Germinal center (tissue), 1 donor: ENCODE data around the gene BRSK2.

Source experiments
- DNase-seq: peaks from one replicate; pipeline ENCODE4 v3.0.0; 2012; ENCODE audit warnings: mixed read lengths, low spot score

Gene BRSK2

DNA sequence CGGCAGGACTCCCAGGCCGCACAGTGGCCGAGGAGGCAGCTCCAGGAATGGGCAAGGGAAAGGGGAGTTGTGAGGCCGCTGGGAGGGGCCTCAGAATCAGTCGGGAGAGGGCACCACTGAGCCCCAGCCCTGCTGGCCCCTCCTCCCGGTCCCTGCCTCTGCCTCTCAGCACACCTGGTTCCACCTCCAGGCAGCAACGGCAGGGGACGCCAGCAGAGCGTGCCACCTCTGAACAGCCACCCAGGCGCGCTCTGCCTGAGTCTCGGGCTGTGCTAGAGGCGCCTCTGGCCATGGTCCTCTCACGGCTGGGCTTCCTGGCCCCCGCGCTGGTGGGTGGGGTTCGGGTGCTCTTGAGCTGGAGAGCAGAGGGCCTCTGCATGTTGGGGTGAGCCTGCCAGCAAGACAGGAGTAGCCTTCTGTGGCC lies 63.9 kb downstream of the BRSK2 start:
- peak; percentile 82 for DNase-seq

DNA sequence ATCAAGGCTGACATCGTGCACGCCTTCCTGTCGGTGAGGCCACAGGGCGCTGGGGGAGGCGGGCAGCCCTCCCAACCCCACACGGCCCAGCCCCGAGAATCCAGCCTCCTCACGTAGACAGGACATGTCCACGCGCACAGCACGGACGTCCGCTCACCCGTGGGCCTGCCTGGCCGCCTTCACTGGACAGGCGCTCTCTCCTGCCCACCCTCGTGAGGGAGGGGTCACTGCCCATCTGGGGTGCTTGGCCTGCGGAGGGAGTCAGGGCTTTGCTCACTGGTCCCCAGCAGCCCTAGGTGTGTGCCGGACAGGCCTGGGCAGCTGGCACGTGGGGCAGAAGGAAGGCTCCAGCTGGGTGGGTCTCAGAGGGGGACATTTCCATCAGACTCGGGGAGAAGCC lies 64.8 kb downstream of the BRSK2 start:
- DNase-seq: no peak

DNA sequence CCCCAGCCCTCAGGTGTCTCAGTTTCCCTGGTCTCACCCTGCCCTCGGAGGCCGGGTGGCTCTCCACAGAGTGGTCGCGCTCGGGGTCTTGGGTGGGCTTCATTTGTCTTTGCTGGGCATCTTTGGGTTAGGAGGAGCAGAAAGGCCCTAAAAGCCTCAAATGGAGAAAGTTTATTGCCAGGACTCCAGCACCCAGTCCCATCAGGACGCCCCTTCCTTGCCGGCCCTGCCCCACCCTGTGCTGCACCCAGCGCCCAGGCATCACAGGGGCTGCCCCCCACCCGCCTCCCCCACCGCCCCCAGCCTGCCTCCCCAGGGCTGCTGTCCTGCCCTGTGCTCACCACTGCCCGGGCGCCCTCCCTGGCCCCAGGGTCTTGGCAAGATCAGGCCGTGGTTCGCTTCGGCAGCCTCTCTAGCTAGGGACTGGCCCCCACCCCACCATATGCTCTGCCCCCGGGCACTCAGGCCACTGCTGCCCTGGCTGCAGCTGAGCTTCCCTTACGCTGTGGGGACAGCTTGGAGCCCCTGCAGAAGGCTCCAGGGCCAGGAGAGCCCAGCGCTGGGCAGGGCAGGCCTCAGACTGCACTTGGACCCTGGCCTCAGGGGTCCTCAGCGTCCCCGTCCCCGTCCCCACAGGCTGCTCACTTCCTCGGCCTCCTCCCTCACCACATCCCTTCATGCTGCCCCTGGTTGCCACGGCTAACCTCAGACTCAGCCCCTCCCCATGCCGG lies 65.5 kb downstream of the BRSK2 start:
- DNase-seq: no peak

DNA sequence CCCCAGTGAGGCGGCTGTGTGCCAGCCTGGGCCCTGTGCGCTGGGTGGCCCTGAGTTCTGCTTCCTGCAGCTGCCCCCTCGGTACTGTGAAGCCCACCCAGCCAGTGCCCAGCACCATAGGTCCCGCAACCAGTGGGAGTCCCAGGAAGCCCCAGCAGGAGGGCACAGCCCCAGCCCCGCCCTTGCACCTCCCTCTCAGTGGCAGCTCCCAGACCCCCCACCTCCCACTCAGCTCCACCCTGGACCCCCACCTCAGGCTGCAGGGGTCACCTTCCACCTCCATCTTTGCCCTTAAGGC lies 66.0 kb downstream of the BRSK2 start:
- no peak for DNase-seq

DNA sequence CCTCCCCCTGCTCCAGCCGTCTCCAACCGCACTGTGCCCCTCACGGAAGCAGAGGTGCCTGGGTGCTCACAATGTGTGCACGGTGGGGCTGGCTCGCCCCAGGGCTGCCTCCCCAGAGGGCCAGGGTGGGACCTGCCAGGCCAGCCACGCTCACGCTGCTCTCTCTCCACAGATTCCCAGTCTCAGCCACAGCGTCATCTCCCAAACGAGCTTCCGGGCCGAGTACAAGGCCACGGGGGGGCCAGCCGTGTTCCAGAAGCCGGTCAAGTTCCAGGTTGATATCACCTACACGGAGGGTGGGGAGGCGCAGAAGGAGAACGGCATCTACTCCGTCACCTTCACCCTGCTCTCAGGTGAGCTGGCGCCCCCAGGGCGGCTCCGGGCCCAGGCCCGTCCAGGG lies 66.4 kb downstream of the BRSK2 start:
- no peak for DNase-seq

DNA sequence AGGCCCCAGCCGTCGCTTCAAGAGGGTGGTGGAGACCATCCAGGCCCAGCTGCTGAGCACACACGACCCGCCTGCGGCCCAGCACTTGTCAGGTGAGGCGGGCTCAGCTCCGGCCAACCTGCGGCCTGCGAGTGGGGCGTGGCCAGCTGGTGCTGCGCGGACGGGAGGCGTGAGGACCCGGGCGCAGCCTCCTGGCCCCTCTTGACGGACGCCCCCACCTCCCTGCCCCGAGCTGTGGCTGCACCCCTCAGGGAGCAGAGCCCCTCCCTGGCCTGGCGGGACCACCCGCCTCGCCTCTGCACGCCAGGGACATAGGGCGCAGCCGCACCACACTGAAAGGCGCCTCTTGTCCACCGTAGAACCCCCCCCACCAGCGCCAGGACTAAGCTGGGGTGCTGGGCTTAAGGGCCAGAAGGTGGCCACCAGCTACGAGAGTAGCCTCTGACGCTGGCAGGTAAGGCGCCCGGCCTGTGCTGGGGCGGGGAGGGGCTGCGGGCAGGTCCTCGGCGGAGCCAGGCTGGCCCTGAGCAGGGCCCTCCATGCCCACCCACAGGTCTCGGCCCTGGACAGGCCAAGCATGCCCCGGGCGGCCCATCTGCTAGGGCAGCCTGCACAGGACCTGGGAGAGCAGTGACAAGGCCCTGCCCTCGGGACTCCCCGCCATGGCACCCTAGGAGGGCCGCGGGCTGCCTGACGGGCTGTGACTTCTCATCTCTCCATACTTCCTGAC lies 67.0 kb downstream of the BRSK2 start:
- DNase-seq: no peak

DNA sequence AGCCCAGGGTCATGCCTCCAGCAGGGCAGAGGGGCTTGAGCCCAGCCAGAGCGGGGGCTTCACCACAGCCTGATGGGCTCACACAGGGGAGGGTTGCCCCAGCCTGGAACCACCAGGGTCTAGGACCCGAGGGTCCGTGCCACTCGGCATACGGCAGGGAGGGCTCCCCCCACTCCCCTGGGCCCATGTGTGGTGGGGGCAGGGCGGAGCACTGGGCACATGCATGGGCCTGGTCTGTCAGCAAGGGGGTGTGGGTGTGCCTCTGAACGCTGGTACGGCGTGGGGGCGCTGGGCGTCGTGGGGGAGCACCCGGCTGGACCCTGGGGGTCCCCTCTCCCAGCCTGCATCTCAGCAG lies 67.6 kb downstream of the BRSK2 start:
- no peak for DNase-seq

DNA sequence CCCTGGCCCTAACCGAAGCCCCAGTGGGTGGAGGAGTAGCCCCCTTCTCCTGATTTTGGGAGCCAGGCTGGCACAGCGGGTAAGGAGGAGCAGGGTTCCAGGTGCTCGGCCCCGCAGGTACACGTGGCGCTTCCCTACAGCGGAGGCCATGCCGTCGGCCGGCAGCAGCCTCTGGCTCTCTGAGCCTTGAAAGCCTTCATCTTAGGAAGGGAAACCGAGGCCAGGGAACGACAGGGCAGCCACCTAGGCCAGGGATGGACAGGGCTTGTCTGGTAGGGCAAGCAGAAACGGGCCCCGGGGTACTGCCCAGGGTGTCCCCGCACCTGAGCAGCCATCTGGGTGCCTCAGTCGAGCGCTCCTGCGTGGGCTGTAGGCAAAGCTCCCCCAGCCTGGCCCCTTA lies 68.1 kb downstream of the BRSK2 start:
- no peak for DNase-seq

DNA sequence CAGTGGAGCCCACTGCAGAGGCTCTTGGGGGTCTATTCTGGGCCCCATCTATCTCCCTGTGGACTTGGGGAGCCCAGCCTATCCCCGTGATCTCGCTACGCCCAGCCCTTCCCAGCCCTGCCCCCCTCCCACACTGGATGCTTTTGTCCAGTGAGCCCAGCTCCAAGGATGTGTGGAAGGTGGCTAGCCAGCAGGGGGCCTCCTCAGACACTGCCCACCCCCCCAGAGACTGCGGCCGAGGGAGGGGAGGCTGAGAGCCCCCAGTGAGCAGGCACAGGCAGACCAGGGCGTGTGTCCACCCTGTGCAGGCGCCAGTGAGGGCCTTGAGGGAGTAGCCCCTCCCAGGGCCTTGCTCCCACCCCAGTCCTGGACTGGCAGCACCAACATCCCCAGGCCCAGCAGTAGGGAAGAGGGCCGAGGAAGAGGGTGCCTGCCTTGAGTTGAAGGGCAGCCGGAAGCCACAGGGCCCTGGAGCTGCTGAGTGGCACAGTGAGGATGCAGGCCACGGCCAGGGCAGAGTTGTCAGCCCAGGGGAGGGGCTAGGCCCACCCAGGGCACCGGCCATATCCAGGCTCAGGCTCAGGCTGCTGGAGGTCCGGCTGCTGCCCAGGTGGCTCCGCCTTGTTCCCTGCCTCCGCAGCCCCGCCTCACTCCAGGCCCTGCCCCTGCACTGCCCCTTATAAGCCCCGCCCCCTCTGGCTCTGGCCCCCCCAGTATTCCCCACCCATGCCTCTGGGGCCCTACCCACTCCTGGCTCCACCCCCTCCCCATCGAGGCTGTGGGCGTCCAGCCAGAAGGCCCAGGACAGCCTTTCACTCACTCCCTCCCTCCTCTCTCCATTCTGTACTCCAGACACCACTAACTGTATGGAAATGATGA lies 68.8 kb downstream of the BRSK2 start:
- no peak for DNase-seq

DNA sequence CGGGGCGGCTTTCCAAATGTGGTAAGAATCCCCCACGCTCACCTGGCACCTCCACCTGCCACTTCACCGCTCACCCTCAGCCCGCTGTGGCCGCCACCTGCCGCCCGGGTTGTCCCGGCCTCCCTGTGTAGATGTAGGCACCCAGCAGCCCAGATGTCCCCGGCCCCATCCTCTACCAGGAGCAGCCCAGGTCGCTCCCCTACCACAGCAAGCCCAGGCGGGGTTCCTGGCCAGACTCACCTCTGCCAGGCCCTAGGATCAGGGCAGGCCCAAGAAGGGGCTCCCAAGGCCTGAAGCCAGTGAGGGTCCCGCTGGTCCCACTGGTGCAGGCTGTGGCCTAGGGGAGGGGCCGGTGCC lies 69.5 kb downstream of the BRSK2 start:
- DNase-seq: no peak

DNA sequence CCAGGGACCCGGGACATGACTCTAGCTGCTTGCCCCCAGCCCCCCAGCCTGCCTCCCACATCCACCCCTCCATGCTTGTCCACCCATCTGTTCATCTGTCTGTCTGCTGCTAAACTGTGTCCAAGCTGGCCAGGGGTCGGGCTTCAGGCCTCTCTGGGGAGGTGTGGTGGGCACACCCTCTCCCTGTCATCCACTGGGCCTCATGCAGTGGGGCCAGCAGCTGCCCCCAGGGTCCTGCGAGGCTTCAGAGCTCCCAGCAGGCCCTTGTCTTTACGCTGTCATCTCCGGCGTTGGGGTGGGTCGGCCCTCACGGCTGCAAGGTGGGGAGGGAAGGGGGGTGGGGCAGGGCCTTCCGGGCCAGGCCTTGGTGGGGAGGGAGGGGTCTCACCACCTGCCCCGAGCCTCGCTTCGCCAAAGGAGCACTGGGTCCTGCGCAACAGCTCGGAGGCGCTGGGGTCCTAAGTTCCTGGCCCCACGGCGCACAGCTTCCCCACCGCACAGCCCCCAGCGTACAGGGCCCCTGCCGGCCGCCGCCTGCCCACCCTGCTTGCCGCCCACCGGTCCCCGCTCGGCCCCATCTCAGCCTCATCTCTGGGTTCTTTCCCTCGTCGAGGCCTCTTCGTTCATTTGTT lies 70.1 kb downstream of the BRSK2 start:
- DNase-seq: no peak

DNA sequence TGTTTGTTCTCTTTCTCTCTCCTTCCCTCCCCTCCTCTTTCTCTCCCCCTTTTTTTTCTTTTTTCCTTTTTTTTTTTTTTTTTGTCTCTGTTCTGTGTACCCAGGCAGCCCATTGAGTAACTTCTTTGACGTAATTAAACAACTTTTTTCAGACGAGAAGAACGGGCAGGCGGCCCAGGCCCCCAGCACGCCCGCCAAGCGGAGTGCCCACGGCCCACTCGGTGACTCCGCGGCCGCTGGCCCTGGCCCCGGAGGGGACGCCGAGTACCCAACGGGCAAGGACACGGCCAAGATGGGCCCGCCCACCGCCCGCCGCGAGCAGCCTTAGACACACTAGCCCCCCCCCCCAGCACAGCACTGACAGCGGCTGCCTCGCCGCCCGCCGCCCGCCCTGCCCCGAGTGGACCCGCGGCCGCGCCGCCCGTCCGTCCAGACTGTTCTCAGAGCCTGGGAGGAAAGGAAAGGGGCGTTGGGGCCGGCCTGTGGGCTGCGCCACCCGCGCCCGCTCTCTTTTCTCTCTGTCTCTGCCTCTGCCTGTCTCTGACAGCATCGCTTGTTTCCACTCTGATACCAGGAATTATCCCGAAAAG lies 70.8 kb downstream of the BRSK2 start:
- DNase-seq: no peak

DNA sequence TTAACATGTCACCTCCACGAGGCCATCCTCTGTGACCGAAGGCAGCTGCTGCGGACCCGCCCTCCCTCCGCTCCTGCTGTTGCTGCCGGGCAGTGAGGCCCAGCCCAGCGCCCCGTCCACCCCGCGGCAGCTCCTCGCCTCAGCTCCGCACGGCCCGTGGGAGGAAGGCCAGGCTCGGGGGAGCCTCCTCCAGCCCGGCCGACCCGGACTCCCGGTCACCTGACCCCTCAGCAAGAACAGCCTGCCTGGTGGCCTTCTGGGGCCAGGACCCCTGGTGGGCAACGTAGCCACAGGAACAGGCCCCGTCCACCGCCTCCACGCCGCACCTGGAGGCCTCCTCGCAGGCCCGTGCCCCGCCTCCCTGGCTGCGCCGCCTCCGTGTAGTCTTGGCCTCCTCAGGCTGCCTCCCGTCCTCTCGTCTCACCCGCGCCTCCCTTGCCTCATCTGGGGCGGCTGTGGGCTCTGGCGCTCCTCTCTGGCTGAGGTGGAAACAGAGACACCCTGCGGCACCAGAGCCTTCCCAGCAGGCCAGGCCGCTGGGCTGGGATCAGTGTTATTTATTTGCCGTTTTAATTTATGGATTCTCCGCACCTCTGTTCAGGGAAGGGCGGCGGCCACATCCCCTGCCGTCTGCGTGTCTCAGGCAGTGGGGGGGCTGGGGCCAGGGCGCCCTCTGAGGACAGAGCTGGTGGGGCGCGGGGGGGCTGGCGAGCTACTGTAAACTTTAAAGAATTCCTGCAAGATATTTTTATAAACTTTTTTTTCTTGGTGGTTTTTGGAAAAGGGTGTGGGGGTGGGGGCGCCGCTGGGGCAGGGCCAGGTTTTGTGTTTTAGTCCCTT lies 71.5 kb downstream of the BRSK2 start:
- DNase-seq: no peak

DNA sequence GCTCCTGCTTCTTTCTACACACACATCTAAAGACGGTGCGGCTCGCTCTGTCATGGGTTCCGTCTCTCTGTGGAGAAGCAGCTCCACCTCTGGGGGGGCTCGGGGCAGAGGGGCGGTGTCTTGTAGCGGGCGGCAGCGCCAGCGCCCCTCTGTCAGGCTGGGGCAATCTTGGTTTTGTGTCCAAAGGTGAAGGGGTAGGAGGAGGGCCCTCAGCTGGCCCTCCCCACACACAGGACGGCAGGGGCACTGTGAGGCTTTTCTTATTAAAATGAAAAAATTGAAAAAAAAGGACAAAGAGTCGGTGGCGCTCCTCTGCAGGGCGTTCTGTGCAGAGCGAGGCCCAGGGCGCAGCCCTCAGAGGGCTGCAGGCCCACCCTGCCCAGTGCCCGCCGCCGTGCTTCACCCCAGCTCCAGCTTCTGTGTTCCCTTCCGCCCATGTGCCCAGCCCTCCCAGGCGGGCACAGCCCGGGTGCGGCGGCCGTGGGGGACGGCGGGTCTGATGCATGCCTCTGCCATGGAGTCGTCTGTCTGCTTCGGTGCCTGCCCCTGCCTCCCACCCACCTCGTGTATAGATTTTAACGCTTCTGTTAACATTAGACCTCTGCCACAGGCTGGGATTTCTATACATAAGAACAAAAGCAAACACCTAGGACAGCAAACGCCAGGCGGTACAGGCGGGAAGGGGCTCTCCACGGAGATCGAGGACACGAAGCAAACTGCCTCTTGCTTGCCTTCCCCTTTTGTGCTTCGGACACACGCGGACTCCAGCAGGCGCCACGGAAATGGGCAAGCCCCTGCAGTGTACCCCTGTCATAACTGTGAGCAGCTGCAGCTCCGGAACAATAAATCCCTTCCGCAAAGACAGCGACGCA lies 72.3 kb downstream of the BRSK2 start:
- DNase-seq: no peak

DNA sequence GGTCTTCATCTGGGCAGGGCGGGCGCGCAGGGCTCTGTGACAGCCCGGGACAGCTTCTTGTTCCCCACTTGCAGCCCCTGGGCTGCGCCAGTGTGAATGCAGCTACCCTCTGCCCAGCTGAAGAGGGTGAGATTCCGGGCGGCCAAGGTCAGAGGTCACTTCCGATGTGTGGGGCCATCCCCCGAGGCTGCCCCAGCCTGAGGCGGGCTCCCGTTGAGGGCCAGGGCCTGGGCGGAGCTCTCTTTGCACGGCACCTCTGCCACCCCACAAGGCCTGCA lies 72.9 kb downstream of the BRSK2 start:
- no peak for DNase-seq

DNA sequence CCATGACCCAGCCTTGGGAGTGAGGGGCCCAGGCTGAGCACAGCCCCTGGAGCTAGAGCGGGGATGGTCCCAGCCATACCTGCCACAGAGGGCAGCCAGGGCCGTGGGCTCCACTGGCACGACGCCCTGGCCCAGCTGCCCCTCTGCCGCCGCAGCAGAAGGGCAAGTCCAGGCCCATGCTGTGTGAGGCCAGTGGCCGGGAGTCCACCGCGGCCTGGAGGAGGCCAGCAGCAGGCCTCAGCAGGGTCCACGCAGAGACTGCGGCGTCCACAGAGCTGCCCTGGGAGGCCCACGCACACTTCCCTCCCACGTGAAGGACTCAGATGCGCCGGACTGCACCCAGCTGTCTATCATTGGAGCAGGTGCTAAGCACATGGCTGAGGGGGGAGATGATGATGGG lies 73.3 kb downstream of the BRSK2 start:
- DNase-seq: no peak

DNA sequence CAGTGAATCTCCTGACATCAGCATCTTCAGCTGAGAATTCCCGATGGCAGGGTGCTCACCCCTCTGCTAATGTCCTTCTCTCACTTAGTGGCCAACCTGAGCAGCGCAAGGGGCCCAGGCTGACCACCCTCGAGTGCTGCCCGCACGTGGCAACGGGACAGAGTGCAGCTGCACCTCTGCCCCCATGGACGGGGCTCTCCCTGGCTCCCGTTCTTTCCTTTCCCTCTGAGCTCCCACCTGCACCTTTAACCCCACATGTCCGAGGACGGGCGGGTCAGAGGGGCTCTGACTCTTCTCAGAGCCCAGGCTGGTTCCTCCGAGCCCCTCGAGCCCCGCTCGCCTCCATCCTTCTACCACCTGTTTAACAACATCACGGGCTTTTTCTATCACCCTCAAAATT lies 77.0 kb downstream of the BRSK2 start:
- no peak for DNase-seq

DNA sequence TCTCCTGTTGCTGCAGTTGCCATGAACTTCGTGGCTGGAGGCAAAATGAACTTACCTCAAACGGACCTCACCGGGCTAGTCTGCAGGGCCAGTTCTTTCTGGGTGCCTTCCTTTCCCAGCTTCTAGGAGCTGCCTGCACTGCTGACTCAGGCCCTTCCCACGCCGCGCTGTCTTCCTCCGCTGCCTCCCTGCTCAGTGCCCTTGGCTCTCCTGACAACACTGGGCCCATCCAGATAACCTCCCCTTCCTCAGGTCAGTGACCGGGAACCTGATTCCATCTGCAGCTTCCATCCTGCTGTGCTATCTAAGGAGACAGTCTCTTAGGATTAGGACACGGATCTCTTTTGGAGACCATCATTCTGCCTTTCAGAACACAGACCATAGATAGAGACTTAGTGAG lies 77.5 kb downstream of the BRSK2 start:
- no peak for DNase-seq

DNA sequence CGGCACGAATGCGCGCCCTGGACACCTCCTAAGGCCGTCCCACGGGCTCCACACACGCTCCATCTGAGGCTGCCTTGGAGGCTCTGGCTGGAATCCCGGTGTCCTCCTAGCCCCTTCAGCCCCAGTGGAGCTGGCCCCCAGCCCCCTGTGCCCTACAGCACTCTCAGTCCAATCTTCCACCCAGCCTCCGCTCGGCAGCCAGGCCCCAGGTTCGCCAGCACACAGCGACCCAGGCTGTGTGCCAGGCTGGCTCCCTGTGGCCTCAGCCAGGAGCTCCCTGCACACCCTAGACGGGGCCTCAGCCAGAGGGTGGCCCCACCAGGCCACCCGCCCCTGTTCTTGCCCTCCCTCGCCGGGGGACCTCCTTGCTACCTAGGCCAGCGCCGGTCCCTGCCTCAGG lies 78.3 kb downstream of the BRSK2 start:
- DNase-seq: no peak

DNA sequence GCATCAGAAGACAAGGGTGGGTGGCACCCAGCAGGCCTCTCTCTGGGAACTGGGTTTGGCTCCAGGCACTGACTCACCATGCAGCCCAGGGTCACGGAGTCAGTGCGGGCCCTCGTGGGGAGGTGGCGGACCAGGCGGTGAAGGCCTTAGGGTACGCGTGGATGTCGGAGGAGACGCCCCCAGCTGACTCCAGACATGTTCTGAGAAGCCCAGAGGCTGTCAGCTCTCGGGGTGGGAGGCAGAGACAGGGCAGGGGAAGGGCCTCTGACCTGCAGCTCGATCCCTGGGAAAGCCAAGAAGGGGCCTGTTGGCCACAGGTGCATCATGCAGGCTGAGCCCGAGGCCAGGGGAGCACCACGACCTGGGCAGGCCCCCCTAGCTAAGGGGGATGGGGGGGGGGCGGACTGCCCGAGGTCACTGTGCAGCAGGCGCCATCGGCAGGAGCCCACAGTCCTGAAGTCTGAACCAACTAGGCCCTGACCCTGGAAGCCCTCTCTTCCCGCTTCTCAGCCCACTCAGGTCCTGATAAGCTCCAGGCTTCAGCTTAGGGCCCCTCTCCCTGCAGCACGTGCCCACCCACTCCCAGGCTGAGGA lies 78.8 kb downstream of the BRSK2 start:
- DNase-seq: no peak
